K562 (cell line): ENCODE measurements around the gene PTPN7. TPM values are rescaled to one million over a fixed set of nuclear protein-coding genes. Genes with fewer than 3 reads are reported as not detected.
A peak's percentile ranks its signal among the peaks of the same experiment; 100 is the strongest.

ENCODE experiments used
- CTBP1 ChIP-seq: fragments of 450-650 bp; IDR thresholded peaks from 2 replicates; pipeline ENCODE4 v1.6.1; 2016; ENCODE audit warnings: borderline replicate concordance
- ETV1 ChIP-seq: fragments of 450-650 bp; conservative IDR thresholded peaks from 2 replicates; pipeline ENCODE4 v1.6.1; 2016; ENCODE audit warnings: missing genetic modification characterization, control low read depth, low read depth, missing compliant biosample characterization
- ETV6 ChIP-seq, 3 experiments: fragments of 150-350 bp in 1 of 3; sonication (generic) in 1 of 3; formaldehyde crosslinking in 1 of 3; IDR thresholded peaks; 2 replicates each; pipeline versions ENCODE4 v1.6.1 to v1.8.0; 2014 to 2022; ENCODE audit warnings: borderline replicate concordance in 2 of 3, low read depth in 2 of 3, antibody characterized with exemption in 1 of 3, low read length in 1 of 3, mild to moderate bottlenecking in 1 of 3, missing genetic modification reagents in 1 of 3
- FOXJ2 ChIP-seq: fragments of 200-800 bp; sonication (Bioruptor generic); IDR thresholded peaks from 2 replicates; pipeline ENCODE4 v1.6.1; 2016; ENCODE audit warnings: missing genetic modification characterization, missing compliant biosample characterization
- L3MBTL2 ChIP-seq: fragments of 450-650 bp; IDR thresholded peaks from 2 replicates; pipeline ENCODE4 v1.6.1; 2016; ENCODE audit warnings: mild to moderate bottlenecking, moderate library complexity
- NFXL1 ChIP-seq: fragments of 450-650 bp; formaldehyde crosslinking; IDR thresholded peaks from 2 replicates; pipeline ENCODE4 v1.4.0; 2021; ENCODE audit warnings: mild to moderate bottlenecking
- NR1H2 ChIP-seq: sonication (generic); formaldehyde crosslinking; IDR thresholded peaks from 2 replicates; pipeline ENCODE4 v1.4.0; 2020; ENCODE audit warnings: mild to moderate bottlenecking, missing genetic modification reagents
- POLR2AphosphoS5 ChIP-seq: IDR thresholded peaks from 2 replicates; pipeline ENCODE4 v1.6.1; 2011; ENCODE audit warnings: mild to moderate bottlenecking, low read depth, low read length, moderate library complexity; ENCODE audit not compliant: control insufficient read depth, insufficient read depth
- PRMT5 ChIP-seq: sonication (generic); formaldehyde crosslinking; IDR thresholded peaks from 2 replicates; pipeline ENCODE4 v1.5.0; 2020; ENCODE audit warnings: missing genetic modification reagents
- RAD51 ChIP-seq: fragments of 450-650 bp; IDR thresholded peaks from 2 replicates; pipeline ENCODE4 v1.7.1; 2016; ENCODE audit warnings: low read depth, mild to moderate bottlenecking, borderline replicate concordance
- SMAD4 ChIP-seq: fragments of 250-450 bp; sonication (Bioruptor Pico); conservative IDR thresholded peaks from 2 replicates; pipeline ENCODE4 v1.8.0; 2021; ENCODE audit warnings: inconsistent platforms, mild to moderate bottlenecking, moderate library complexity
- STAT5B ChIP-seq: fragments of 250-450 bp; sonication (Bioruptor Pico); IDR thresholded peaks from 2 replicates; pipeline ENCODE4 v1.8.0; 2021; ENCODE audit warnings: mild to moderate bottlenecking, inconsistent platforms
- ZBTB1 ChIP-seq: sonication (generic); formaldehyde crosslinking; IDR thresholded peaks from 2 replicates; pipeline ENCODE4 v1.8.1; 2023; ENCODE audit warnings: missing genetic modification reagents, low read depth, mild to moderate bottlenecking, borderline replicate concordance
- ZBTB17 ChIP-seq: fragments of 450-650 bp; formaldehyde crosslinking; IDR thresholded peaks from 2 replicates; pipeline ENCODE4 v1.4.0; 2020; ENCODE audit warnings: mild to moderate bottlenecking
- ZFP30 ChIP-seq: fragments of 250-450 bp; sonication (Bioruptor Pico); IDR thresholded peaks from 2 replicates; pipeline ENCODE4 v1.8.0; 2022; ENCODE audit warnings: moderate library complexity, mild to moderate bottlenecking, inconsistent platforms, borderline replicate concordance
- ZNF124 ChIP-seq: sonication (generic); formaldehyde crosslinking; IDR thresholded peaks from 2 replicates; pipeline ENCODE4 v1.8.1; 2022; ENCODE audit warnings: missing genetic modification reagents
- ZNF197 ChIP-seq: fragments of 200-800 bp; sonication (Bioruptor generic); IDR thresholded peaks from 2 replicates; pipeline ENCODE4 v1.6.1; 2016; ENCODE audit warnings: low read depth, missing genetic modification characterization, missing compliant biosample characterization
- ZNF589 ChIP-seq: fragments of 200-800 bp; sonication (Bioruptor generic); IDR thresholded peaks from 2 replicates; pipeline ENCODE4 v1.6.1; 2016; ENCODE audit warnings: low read depth, missing genetic modification characterization, missing compliant biosample characterization
- polyA plus RNA-seq, 8 experiments: library from polyadenylated mRNA; depleted of rRNA in 4 of 8; stranded (reverse) in 5 of 8; unstranded in 3 of 8; fragments of >200 nt; fragmentation: Nextera tagmentation in 2 of 8; fragmentation: Illumina TruSeq in 1 of 8; extraction: Ambion mirVana in 2 of 8; extraction: Trizol in 1 of 8; gene quantifications; 2 replicates each; pipeline versions ENCODE4 v1.2.1 to v1.2.3, GENCODE V29; 2011 to 2014; ENCODE audit warnings: inconsistent platforms in 1 of 8, missing spikeins in 1 of 8
- total RNA-seq, 7 experiments: library from RNA; depleted of rRNA in 6 of 7; stranded (reverse); fragments of >200 nt in 6 of 7; fragmentation: Illumina TruSeq in 2 of 7; extraction: Trizol in 2 of 7; gene quantifications; 2 replicates each; pipeline versions ENCODE4 v1.2.1 to v1.2.3, GENCODE V29; 2011 to 2021; ENCODE audit warnings: low replicate concordance in 1 of 7
- TF ChIP-seq, protein P1 (sequence below), 2 experiments: IDR thresholded peaks; 2 replicates each; pipeline ENCODE4 v1.6.1; 2011; ENCODE audit warnings: borderline replicate concordance in 1 of 2, control low read depth in 1 of 2, low read depth in 1 of 2, low read length in 1 of 2, mild to moderate bottlenecking in 1 of 2, mixed read lengths in 1 of 2, moderate library complexity in 1 of 2; ENCODE audit not compliant: insufficient read depth in 1 of 2, insufficient read length in 1 of 2, poor library complexity in 1 of 2, severe bottlenecking in 1 of 2; ENCODE audit errors: extremely low read depth in 1 of 2
- TF ChIP-seq, protein P2 (sequence below): fragments of 450-650 bp; IDR thresholded peaks from 2 replicates; pipeline ENCODE4 v1.6.1; 2016; ENCODE audit warnings: mild to moderate bottlenecking

The PTPN7 gene
- total and polyA plus RNA-seq, 9 of the 15 experiments (the other 6 are each of a cell fraction or from before 2014, with no cell fraction given): 18.7 to 144 (median 120) TPM

DNA sequence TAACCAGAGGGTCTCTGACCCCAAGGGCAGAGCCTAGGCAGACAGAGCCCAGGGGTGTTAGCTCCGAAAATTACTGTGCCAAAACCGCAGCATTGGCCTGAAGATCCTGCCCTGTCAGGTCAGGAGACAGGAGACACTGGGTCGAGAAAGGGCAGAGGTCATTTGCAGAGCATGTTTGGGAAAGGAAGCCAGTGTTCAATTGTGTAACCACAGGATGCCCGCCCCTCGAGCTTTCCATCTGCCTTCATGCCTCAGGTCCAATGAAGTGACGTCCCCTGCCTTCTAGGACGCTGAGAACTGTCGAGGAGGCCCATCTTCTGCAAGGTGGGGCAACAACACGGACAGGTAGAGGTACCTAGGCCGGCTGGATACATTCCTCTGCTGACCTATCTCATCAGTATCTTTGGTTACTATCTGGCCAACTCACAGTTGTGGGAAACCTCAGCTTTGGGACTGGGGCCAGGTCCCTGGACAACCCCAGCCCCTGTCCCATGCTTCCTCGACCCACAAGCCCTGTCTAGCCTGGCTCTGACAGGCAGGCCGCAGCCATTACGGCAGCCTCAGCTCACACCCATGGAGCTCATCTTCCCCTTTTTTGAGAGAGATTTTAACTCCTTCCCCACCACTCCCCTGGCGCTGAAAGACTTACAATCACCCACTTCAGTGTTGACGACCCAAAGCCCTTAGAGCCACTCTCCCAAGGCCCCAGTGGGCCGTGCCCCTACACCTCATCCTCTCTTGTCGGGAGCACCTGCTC lies 17.2 kb downstream of the PTPN7 start (continued):
- TF ChIP-seq, protein P1, sequence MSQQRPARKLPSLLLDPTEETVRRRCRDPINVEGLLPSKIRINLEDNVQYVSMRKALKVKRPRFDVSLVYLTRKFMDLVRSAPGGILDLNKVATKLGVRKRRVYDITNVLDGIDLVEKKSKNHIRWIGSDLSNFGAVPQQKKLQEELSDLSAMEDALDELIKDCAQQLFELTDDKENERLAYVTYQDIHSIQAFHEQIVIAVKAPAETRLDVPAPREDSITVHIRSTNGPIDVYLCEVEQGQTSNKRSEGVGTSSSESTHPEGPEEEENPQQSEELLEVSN (IDR thresholded peaks at IDR 0.05; ENCODE audit: borderline replicate concordance in 1 of 2, extremely low read depth in 1 of 2, insufficient read depth in 1 of 2, insufficient read length in 1 of 2, low read depth in 1 of 2, low read length in 1 of 2, poor library complexity in 1 of 2, severe bottlenecking in 1 of 2): peak in 1 of 2 experiments; percentile 9
- no peak for TF ChIP-seq POLR2AphosphoS5
- no peak for TF ChIP-seq NFXL1 (CRISPR knock-in tag)
- TF ChIP-seq ZBTB17 (CRISPR knock-in tag): peak; percentile 12; the same call in 1 of the 2 replicates
- no peak for TF ChIP-seq ETV1 (tag)
- no peak for TF ChIP-seq STAT5B
- no peak for TF ChIP-seq ZNF124 (CRISPR knock-in tag)
- 0 out of 2 replicates have a peak, but pooled peaks have one; percentile 26 for TF ChIP-seq L3MBTL2
- no peak for TF ChIP-seq ZFP30 (CRISPR knock-in tag)
- TF ChIP-seq RAD51: no peak
- TF ChIP-seq ETV6 (IDR thresholded peaks at IDR 0.05; ENCODE audit: borderline replicate concordance in 1 of 2, low read depth in 2 of 2, low read length in 1 of 2): no peak
- no peak for TF ChIP-seq ETV6 (CRISPR knock-in tag; IDR thresholded peaks at IDR 0.05; ENCODE audit: borderline replicate concordance)
- TF ChIP-seq CTBP1: no peak
- TF ChIP-seq PRMT5: no peak
- TF ChIP-seq, protein P2, sequence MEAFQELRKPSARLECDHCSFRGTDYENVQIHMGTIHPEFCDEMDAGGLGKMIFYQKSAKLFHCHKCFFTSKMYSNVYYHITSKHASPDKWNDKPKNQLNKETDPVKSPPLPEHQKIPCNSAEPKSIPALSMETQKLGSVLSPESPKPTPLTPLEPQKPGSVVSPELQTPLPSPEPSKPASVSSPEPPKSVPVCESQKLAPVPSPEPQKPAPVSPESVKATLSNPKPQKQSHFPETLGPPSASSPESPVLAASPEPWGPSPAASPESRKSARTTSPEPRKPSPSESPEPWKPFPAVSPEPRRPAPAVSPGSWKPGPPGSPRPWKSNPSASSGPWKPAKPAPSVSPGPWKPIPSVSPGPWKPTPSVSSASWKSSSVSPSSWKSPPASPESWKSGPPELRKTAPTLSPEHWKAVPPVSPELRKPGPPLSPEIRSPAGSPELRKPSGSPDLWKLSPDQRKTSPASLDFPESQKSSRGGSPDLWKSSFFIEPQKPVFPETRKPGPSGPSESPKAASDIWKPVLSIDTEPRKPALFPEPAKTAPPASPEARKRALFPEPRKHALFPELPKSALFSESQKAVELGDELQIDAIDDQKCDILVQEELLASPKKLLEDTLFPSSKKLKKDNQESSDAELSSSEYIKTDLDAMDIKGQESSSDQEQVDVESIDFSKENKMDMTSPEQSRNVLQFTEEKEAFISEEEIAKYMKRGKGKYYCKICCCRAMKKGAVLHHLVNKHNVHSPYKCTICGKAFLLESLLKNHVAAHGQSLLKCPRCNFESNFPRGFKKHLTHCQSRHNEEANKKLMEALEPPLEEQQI: no peak
- TF ChIP-seq ZNF197 (CRISPR knock-in tag): no peak
- no peak; the same call in 1 of the 2 replicates for TF ChIP-seq SMAD4 (CRISPR knock-in tag)
- TF ChIP-seq NR1H2 (CRISPR knock-in tag): 0 out of 2 replicates have a peak, but pooled peaks have one; percentile 46
- no peak for TF ChIP-seq ZBTB1
- no peak for TF ChIP-seq FOXJ2 (tag)
- no peak for TF ChIP-seq ZNF589 (CRISPR knock-in tag)
